AG09309 (cell line): ENCODE measurements around the gene NUDT4.

ENCODE experiments used
- DNase-seq: peaks from one replicate; pipeline ENCODE4 v3.0.0-alpha.2; 2010; ENCODE audit warnings: low read depth
- H3K4me3 ChIP-seq: 2 replicates; pipeline ENCODE4 v1.5.1; 2011; ENCODE audit warnings: mild to moderate bottlenecking, low read depth, low read length, moderate library complexity; ENCODE audit not compliant: control insufficient read depth
- TF ChIP-seq, protein P1 (sequence below): IDR thresholded peaks from 2 replicates; pipeline ENCODE4 v1.5.1; 2011; ENCODE audit warnings: mild to moderate bottlenecking, low read depth, low read length, inconsistent platforms; ENCODE audit not compliant: insufficient read depth, control insufficient read depth; ENCODE audit errors: missing control alignments

Gene NUDT4

DNA sequence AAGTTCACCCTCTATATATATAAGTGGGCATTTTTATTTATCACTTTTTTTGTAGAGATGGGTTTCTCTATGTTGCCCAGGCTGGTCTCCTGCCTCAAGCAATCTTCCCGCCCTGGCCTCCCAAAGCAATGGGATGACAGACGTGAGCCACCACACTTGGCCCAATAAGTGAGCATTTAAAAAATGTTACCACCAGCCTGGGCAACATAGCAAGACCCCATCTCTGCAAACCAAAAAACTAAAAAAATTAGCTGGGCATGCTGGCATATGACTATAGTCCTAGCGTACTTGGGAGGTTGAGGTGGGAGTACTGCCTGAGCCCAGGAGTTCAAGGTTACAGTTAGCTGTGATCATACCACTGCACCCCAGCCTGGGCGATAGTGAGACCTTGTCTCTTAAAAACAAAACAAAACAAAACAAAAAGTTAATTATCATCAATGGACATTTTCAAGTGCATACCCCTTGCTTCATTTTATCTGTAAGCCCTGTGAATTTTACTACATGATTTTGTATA is 40.3 kb downstream of the NUDT4 start:
- TF ChIP-seq, protein P1, sequence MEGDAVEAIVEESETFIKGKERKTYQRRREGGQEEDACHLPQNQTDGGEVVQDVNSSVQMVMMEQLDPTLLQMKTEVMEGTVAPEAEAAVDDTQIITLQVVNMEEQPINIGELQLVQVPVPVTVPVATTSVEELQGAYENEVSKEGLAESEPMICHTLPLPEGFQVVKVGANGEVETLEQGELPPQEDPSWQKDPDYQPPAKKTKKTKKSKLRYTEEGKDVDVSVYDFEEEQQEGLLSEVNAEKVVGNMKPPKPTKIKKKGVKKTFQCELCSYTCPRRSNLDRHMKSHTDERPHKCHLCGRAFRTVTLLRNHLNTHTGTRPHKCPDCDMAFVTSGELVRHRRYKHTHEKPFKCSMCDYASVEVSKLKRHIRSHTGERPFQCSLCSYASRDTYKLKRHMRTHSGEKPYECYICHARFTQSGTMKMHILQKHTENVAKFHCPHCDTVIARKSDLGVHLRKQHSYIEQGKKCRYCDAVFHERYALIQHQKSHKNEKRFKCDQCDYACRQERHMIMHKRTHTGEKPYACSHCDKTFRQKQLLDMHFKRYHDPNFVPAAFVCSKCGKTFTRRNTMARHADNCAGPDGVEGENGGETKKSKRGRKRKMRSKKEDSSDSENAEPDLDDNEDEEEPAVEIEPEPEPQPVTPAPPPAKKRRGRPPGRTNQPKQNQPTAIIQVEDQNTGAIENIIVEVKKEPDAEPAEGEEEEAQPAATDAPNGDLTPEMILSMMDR, result no peak
- no peak overlapping the region for H3K4me3 ChIP-seq
- DNase-seq, result no peak

GRCh38 chr12:93419388-93420034 is 41.8 kb downstream of the NUDT4 start:
- TF ChIP-seq, protein P1, result peak; percentile 38
- peak; percentile 42 for DNase-seq
- H3K4me3 ChIP-seq, result no peak overlapping the region

DNA sequence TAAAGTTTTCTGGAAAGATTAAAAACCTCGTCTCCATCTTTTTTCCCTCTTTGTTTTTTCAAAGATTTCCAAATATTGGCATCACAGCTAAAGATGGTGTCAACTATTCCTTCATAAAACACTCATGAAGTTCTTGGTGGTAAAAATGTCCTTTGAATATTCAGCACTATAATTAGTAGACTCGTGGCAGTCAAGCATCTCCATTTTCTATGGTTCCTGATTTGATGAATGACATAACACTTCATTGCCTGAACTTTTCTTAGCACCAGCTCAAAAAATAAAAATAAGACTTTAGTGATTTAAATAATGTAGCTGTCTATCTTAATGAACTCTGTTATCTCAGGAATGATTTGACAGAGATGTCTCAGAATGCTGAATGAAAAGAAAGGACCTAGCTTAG is 44.3 kb downstream of the NUDT4 start:
- no peak for DNase-seq
- TF ChIP-seq, protein P1, result no peak
- no peak overlapping the region for H3K4me3 ChIP-seq

DNA sequence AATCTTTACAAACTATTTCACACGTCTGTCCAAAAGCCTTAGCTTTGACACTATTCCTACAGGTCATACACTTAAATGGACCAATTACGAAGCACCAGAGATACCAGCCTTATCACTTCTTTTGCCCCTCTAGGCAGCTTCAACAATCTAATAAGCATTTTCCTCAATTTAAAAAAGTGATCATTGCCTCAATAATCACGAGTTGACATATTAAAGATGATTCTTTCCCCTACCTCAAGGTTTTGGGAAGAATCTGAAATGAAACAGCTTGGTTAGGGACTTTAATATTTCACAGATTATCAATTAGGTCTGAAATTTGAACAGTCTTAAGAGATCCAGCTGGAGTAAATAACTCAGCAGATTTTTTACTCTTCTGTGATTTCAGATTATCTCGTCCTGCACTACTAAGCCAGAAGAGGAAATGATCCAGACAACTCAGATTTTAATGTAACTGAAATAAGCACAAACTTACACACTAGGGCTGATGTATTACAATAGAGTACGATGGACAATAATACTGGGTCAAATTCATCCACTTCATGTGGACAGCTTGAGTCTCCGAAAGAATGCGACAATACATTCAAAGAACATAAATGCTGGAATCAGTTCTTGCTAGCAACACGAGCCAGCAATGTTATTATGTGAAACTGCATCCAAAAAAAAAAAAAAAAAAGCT is 48.1 kb downstream of the NUDT4 start:
- H3K4me3 ChIP-seq, result no peak overlapping the region
- DNase-seq, result no peak
- TF ChIP-seq, protein P1, result no peak

DNA sequence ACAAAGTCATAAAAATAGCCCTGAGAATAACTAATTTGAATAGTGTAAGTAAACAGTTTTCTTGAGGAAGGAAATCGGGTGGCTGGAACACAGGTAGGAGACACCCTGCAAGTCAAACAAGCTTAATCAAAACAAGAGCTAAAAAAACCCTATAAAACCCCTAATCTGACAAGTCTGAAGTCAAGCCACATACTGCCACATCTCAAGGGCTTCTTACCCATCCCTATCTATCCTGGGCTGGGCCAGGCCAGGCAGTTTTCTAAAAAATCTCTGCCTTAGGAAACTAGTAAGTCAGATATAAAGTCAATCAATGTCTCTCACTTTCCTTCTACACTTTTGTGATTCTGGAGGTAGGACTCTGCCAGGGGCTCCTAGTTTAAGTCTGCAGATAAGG is 48.7 kb downstream of the NUDT4 start:
- TF ChIP-seq, protein P1, result no peak
- no peak overlapping the region for H3K4me3 ChIP-seq
- DNase-seq, result no peak

GRCh38 chr12:93427779-93428564 is 50.2 kb downstream of the NUDT4 start:
- TF ChIP-seq, protein P1, result no peak
- no peak overlapping the region for H3K4me3 ChIP-seq
- peak; percentile 24 for DNase-seq
